Stimulated activated CD4-positive, alpha-beta T cell treated with anti-CD3 and anti-CD28 coated beads, Interleukin-1b, Interleukin-23, amount 100 ng/mL, for 4 hours (primary cell): ENCODE measurements around the gene MBNL2.

ENCODE experiments used
- DNase-seq, 2 donors: peaks; one replicate each; pipeline ENCODE4 v3.0.0-alpha.2; 2020; ENCODE audit warnings: low read depth in 2 of 2

MBNL2 gene

DNA sequence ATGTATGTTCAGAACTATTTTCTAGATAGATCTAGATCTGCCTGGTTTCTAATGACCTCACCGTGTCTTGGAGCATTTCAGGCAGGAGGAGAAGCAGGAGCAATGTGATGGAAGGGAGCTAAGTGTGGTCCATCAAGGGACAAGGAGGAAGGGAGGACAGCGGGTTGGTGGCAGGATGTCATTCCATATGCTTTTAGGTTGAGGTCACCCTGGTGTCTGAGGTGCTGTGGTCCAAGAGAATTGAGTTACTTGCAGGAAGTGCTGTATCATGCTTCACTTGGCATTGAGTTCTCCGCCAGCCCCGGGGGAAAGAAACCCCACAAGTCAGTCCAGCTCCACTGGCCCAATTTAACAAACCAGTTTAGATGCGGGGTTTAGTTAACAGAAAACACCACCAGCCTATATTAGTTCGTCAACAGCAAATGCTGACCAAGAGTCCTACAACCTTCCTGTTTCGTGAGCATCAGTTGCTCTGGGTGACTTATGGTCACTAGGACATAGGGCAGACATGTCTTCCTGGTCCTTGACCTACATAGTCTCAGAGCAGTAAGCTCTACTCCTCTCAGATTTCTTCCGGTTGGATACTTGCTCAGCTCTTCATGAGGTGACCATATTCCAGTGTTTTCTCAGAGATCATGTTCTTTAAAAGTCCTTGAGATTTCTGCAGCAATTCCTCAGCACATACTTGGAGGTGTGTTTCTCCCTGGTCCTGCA lies 79.4 kb downstream of the MBNL2 start:
- DNase-seq = no peak

DNA sequence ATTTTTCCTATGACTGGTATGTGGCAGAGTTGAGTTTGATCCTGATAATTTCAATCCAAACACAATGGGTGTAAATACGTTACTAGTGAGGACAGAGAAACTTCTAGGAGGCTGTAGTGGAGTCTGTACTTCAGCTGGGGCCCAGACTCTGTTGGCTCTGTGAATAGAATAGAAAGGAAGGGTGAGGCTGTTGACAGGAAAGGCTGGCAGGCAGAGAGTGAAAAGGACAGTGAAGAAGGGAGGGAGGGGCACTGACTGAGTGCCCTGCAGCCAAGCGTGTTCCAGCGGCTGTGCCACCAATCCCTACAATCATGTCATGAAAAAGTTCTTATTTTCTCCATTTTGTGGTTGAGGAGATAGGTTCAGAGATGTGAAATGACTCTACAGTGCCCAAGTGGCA lies 80.5 kb downstream of the MBNL2 start:
- no peak for DNase-seq

- no peak for DNase-seq
Measured at GRCh38 chr13:97306106-97306505, 84.0 kb downstream of the MBNL2 start.

DNA sequence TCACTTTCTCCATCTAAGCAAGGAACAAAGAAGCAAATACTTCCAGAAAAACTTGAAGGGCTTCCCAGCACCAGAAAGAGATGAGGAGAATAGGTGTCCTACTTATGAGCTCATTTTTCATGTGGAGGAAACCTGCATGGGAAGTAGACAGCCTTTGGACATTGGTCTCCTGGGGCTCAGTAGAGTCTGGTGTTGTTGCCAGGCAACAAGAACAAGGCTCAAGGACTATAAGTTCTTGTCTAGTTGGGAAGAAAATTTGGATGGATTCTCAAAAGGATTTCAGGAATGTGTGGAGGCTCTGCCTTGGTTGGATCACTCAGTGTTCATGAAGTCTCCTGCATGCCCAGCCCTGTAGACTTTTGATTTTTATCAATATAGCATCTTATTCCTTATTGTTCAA lies 84.5 kb downstream of the MBNL2 start:
- DNase-seq = no peak

GRCh38 chr13:97307118-97307881 lies 85.2 kb downstream of the MBNL2 start:
- no peak for DNase-seq

- no peak for DNase-seq
Measured at GRCh38 chr13:97307882-97308624, 85.9 kb downstream of the MBNL2 start.

- DNase-seq = no peak
Measured at GRCh38 chr13:97308735-97309429, 86.7 kb downstream of the MBNL2 start.

DNA sequence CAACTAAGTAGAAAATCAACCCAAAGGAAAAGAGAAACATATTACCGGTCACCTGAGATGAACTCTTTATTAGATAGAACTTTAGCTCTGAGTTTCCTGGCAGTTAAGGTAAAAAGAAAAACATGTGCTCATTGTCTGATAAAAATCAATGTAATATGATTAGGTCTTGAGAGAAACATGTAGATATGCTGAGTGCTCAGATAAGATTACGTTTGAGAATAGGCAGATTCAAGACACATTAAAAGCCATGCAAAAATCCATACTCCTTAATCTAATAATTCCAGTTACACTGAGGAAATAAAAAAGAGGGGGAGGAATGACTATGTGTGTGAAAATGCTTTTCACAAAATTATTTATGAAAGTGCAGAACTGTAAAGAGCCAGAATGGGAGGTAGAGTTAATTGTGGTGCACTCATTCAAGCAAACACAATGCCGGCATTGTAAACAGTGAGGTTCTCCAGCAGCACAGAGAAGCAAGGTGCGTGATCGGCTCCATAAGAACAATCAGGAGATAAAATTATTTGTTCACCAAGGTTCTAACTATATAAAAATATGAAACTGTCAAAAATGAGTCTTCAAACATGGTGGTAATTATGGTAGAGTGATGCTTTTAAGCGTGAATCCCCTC lies 88.8 kb downstream of the MBNL2 start:
- no peak for DNase-seq

DNA sequence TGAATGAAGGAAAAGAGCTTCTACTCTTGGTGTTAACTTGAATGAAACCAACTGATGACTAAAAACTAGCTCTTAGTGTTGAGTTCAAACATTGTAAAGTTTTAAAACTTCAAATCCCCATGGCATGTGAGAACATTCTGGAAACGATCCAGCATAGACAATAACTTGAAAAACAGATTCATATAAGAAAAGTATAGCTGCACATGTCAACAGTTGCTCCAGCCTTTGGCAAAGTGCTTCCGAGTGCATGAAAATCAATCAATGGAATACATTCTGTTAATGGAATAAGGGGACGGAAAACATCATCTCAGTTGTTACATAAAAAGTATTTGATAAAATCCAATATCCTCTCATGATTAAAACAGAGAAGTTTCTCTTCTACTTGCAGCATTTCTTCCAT lies 89.8 kb downstream of the MBNL2 start:
- no peak for DNase-seq

- DNase-seq = no peak
Measured at GRCh38 chr13:97313551-97314260, 91.6 kb downstream of the MBNL2 start.

DNA sequence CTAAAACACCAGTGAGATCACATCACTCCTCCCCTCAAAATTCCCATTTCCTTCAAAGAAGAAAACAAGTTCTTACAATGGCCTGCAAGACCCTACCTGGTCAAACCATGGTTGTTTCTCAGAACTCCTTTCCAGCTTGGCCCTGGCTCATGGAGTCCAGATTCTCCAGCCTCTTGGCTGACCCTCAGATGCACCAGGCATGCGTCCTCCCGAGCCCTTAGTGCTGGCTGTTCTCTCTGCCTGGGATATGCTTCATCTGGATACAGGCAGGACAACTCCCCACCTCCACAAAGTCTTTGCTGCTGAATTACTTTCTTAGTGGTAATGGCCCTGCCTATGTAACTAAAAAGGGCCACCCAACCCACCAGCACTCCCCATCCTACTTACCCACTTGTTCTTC lies 94.3 kb downstream of the MBNL2 start:
- no peak for DNase-seq

DNA sequence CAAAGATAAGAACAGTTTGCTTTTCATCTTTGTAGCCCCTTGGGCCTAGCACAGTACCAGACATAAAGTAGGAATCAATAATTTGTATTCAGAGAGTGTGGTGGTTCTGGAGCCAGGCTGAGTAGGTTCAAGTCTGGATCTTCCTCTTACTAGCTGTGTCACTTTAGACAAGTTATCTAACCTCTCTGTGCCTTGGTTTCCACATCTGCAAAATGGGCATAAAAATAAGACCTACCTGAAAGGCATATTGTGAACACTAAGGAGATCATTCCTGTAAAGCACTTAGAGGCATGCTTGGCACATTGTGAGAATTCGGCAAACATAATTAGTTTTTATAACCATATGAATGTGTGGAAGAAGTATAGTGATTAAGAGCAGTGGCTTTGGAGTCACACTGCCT lies 95.8 kb downstream of the MBNL2 start:
- no peak for DNase-seq

DNA sequence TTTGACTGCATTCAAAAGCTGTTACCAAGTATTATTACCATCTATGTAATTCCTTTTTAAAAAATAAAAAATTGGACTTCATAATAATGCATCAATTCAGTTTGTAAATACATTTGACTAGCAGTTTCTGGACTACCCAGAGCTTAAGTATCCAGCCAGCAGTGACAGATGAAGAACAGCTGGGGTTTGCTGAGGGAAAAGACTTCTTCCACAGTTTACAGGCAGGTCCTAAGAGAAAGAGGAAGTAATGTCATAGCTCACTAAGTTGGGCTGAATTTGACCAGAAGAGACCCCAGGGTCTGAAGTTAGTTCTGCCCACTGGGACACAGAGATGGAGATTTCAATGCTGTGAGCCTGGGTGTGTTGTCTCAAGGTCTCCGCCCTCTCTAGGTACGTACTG lies 96.4 kb downstream of the MBNL2 start:
- no peak for DNase-seq

- DNase-seq = no peak
Measured at GRCh38 chr13:97319113-97319720, 97.1 kb downstream of the MBNL2 start.

- DNase-seq = no peak
Measured at GRCh38 chr13:97321101-97321500, 99.0 kb downstream of the MBNL2 start.

DNA sequence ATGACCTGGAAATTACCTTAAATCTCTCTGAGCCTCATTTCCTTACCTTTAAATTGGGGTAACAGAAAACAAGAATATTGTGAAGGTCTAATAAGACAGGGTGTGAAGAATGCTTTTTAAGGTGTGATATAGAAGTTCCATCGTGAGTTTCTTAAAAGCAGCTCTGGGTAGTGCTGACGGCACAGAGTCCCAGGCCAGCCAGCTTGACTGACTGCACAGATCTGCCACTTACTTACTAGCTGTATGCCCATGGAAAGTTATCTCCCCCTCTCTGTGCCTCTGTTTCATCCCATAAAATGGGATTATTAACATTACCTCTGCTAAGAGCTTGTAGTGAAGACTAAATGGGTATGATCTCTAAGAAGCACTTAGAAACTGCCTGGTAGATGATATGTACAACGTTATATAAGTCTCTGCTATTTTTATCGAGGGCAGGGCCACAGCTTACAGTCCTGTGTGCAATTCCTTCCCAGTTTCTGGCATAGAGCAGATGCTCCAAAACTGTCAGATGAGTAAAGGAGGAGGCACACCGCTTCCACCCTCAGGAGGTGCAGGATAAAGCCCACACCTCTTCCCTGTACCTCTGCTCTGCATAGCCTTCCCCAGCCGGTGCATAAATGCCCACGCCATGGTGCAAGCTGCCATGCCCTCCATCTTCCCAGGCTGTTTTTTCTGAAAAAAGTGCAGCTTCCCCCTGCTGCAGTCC lies 99.6 kb downstream of the MBNL2 start:
- no peak for DNase-seq

DNA sequence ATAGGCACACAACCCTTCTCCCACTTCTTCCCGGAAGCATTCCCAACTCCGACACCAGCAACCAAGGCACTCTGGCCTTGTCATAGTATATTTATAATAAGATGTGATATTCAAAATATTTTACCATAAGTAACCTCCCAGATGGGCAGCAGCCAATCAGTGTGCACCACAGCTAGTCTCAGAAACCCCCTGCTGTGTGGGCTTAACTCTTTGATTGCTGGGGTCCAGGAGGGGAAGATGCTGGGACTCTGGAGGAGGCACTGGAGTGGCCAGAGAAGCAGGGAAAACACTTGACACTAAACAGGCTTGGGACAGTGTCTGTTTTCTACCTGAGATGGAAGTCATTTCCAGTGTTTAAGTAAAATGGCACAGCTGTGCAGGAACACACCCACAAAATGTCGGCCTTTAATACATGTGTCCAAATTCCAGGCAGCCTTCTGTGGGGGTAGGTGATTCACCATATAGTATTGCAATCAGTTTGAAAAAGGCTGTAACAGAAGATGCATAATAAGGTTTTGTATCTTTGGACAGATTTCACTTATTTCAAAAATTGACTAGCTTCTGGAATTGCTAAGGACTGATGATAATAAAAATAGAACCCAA lies 100.7 kb downstream of the MBNL2 start:
- no peak for DNase-seq

DNA sequence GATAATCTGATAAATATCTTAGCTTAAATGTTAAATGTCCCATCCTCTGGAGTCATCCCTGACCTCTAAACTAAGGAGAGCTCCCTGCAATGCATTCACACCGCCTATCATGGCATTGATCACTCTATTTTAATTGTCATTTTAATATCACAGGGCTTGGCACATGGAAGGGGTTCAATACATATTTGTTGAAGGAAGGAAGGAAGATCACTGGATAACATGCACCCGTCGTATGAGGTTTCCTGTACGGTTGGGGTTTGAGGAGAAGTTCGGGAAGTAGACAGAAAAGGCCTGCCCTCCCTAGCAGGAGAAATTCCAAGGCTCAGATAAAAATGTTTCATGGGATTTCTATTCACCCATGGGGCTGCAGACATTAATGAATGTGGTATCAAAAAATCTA lies 102.0 kb downstream of the MBNL2 start:
- DNase-seq = no peak

DNA sequence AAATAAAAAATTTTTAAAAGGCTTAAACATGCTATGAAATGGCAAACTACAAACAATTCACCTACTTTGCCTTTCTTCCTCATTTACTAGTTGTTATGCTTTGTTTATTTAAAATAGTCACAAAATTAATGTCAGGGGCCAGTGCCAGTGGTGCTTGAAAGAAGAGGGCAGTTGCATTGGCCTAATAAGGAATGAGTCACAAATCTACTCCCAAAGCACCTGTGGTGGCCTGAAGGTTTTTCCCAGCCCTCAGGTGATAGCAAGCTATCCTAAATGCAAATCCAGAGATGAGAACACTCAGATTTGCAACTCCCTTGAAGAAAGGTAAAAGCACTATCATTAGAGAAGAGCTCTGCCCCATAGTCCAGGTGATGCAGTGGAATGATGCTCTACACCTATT lies 103.6 kb downstream of the MBNL2 start:
- DNase-seq = no peak

GRCh38 chr13:97327086-97327485 lies 105.0 kb downstream of the MBNL2 start:
- DNase-seq = no peak
